IMR-90 (cell line): ENCODE results near the gene ST3GAL5. TPM values are rescaled to one million over a fixed set of nuclear protein-coding genes. Genes with fewer than 3 reads are reported as not detected.

Experiments used
- ATAC-seq: fragments of 200-7000 bp; cut with Tn5 transposase; 2 replicates; pipeline ENCODE4 v1.9.1; 2020; ENCODE audit warnings: low read depth, mild to moderate bottlenecking, moderate library complexity
- BruUV-seq: library from RNA; stranded (reverse); fragments of 400-500 nt; replicated peaks from 2 replicates; lab custom pipeline; 2021; lab: Mats Ljungman, UMichigan
- CTCF ChIA-PET: fragments of 300-600 bp; formaldehyde crosslinking; extraction: SDS; loops from one replicate; lab custom pipeline; 2021; ENCODE audit warnings: antibody characterized with exemption; lab: Yijun Ruan, JAX
- POLR2A ChIA-PET: fragments of 300-600 bp; sonication (Branson Sonifier 250); formaldehyde crosslinking; loops from one replicate; lab custom pipeline; 2022; ENCODE audit warnings: antibody characterized with exemption; ENCODE audit not compliant: unreplicated experiment; lab: Charles Lee
- DNase-seq: peaks from one replicate; pipeline ENCODE4 v3.0.0; 2013
- H2AFZ ChIP-seq: replicated peaks from 2 replicates; pipeline ENCODE3; 2013; ENCODE audit warnings: low read length, mild to moderate bottlenecking; ENCODE audit not compliant: poor library complexity
- H2AK5ac ChIP-seq: 2 replicates; pipeline ENCODE4 v1.6.1; 2013; ENCODE audit warnings: low read depth, low read length, inconsistent platforms
- H2AK9ac ChIP-seq: replicated peaks from 2 replicates; pipeline ENCODE3; 2013; ENCODE audit warnings: mild to moderate bottlenecking, low read depth, low read length, moderate library complexity; ENCODE audit not compliant: poor library complexity
- H2BK120ac ChIP-seq: 2 replicates; pipeline ENCODE4 v1.6.1; 2013; ENCODE audit warnings: low read depth, low read length, inconsistent platforms
- H2BK15ac ChIP-seq: 3 replicates; pipeline ENCODE4 v1.6.1; 2013; ENCODE audit warnings: low read depth, low read length, inconsistent platforms
- H2BK20ac ChIP-seq: 2 replicates; pipeline ENCODE4 v1.6.1; 2013; ENCODE audit warnings: low read depth, mild to moderate bottlenecking, inconsistent platforms, low read length, moderate library complexity
- H2BK5ac ChIP-seq: 2 replicates; pipeline ENCODE4 v1.6.1; 2013; ENCODE audit warnings: mild to moderate bottlenecking, low read depth, low read length, inconsistent platforms; ENCODE audit not compliant: poor library complexity, severe bottlenecking
- H3K14ac ChIP-seq: replicated peaks from 2 replicates; pipeline ENCODE4 v1.6.1; 2013; ENCODE audit warnings: low read depth, low read length, inconsistent platforms
- H3K18ac ChIP-seq: 2 replicates; pipeline ENCODE4 v1.6.1; 2013; ENCODE audit warnings: low read depth, low read length, control low read depth
- H3K23ac ChIP-seq: 2 replicates; pipeline ENCODE4 v1.6.1; 2013; ENCODE audit warnings: low read depth, low read length, inconsistent platforms
- H3K27ac ChIP-seq: 2 replicates; pipeline ENCODE4 v1.5.1; 2013; ENCODE audit warnings: mild to moderate bottlenecking, control low read depth, low read length; ENCODE audit not compliant: insufficient read depth
- H3K27me3 ChIP-seq: 2 replicates; pipeline ENCODE4 v1.6.1; 2013; ENCODE audit warnings: low read length; ENCODE audit not compliant: control insufficient read depth, insufficient read depth
- H3K36me3 ChIP-seq: 2 replicates; pipeline ENCODE4 v1.6.1; 2013; ENCODE audit warnings: low read length, mixed read lengths; ENCODE audit not compliant: control insufficient read depth, insufficient read depth
- H3K4ac ChIP-seq: 2 replicates; pipeline ENCODE4 v1.6.1; 2013; ENCODE audit warnings: low read depth, low read length, inconsistent platforms
- H3K4me1 ChIP-seq: 2 replicates; pipeline ENCODE4 v1.6.1; 2013; ENCODE audit warnings: low read length, mixed read lengths; ENCODE audit not compliant: control insufficient read depth, insufficient read depth
- H3K4me2 ChIP-seq: 2 replicates; pipeline ENCODE4 v1.6.1; 2013; ENCODE audit warnings: low read depth, mild to moderate bottlenecking, control low read depth, low read length, moderate library complexity
- H3K4me3 ChIP-seq: 2 replicates; pipeline ENCODE4 v1.5.1; 2013; ENCODE audit warnings: low read depth, mild to moderate bottlenecking, control low read depth, low read length, moderate library complexity; ENCODE audit not compliant: insufficient read depth
- H3K56ac ChIP-seq: 2 replicates; pipeline ENCODE4 v1.6.1; 2013; ENCODE audit warnings: low read length, inconsistent platforms; ENCODE audit not compliant: insufficient read depth; ENCODE audit errors: extremely low read depth
- H3K79me1 ChIP-seq, 2 experiments: 2 replicates each; pipeline ENCODE4 v1.6.1; 2013; ENCODE audit warnings: low read length in 2 of 2, inconsistent platforms in 1 of 2, low read depth in 1 of 2
- H3K9ac ChIP-seq: 2 replicates; pipeline ENCODE4 v1.6.1; 2013; ENCODE audit warnings: low read depth, low read length, control low read depth
- H3K9me1 ChIP-seq: 2 replicates; pipeline ENCODE4 v1.6.1; 2013; ENCODE audit warnings: low read length, inconsistent platforms; ENCODE audit not compliant: insufficient read depth
- H3K9me3 ChIP-seq: 2 replicates; pipeline ENCODE4 v1.6.1; 2013; ENCODE audit warnings: low read length; ENCODE audit not compliant: control insufficient read depth, insufficient read depth
- H4K20me1 ChIP-seq: 2 replicates; pipeline ENCODE4 v1.6.1; 2013; ENCODE audit warnings: low read length, inconsistent platforms; ENCODE audit not compliant: insufficient read depth
- H4K5ac ChIP-seq: 2 replicates; pipeline ENCODE4 v1.6.1; 2013; ENCODE audit warnings: mild to moderate bottlenecking, low read depth, low read length, control low read depth
- H4K8ac ChIP-seq, 2 experiments: 2 replicates each; pipeline ENCODE4 v1.6.1; 2013; ENCODE audit warnings: low read depth in 2 of 2, low read length in 2 of 2, control low read depth in 1 of 2, inconsistent platforms in 1 of 2
- H4K91ac ChIP-seq: 2 replicates; pipeline ENCODE4 v1.6.1; 2013; ENCODE audit warnings: low read depth, low read length, inconsistent platforms; ENCODE audit not compliant: insufficient read depth
- BHLHE40 ChIP-seq: fragments of 150-350 bp; IDR thresholded peaks from 2 replicates; pipeline ENCODE4 v1.6.1; 2016; ENCODE audit warnings: mild to moderate bottlenecking, low read depth, low read length
- CEBPB ChIP-seq: IDR thresholded peaks from 2 replicates; pipeline ENCODE4 v1.6.1; 2012; ENCODE audit warnings: low read depth, low read length, improper control_type of control experiment
- CHD1 ChIP-seq: IDR thresholded peaks from 2 replicates; pipeline ENCODE4 v1.6.1; 2012; ENCODE audit warnings: low read depth, low read length, improper control_type of control experiment
- FOS ChIP-seq: fragments of 150-350 bp; IDR thresholded peaks from 2 replicates; pipeline ENCODE4 v1.6.1; 2016; ENCODE audit warnings: low read depth, low read length
- MAFK ChIP-seq: IDR thresholded peaks from 2 replicates; pipeline ENCODE4 v1.6.1; 2012; ENCODE audit warnings: low read depth, low read length, improper control_type of control experiment
- MAZ ChIP-seq: IDR thresholded peaks from 2 replicates; pipeline ENCODE4 v1.6.1; 2012; ENCODE audit warnings: low read depth, mild to moderate bottlenecking, low read length, improper control_type of control experiment, moderate library complexity, borderline replicate concordance
- MXI1 ChIP-seq: IDR thresholded peaks from 2 replicates; pipeline ENCODE4 v1.6.1; 2012; ENCODE audit warnings: low read depth, mild to moderate bottlenecking, low read length, moderate library complexity, borderline replicate concordance
- NFE2L2 ChIP-seq: fragments of 150-350 bp; IDR thresholded peaks from 2 replicates; pipeline ENCODE4 v1.6.1; 2016; ENCODE audit warnings: low read depth, mild to moderate bottlenecking, low read length
- POLR2A ChIP-seq: IDR thresholded peaks from 2 replicates; pipeline ENCODE4 v1.6.1; 2012; ENCODE audit warnings: mild to moderate bottlenecking, low read depth, low read length
- RAD21 ChIP-seq: IDR thresholded peaks from 2 replicates; pipeline ENCODE4 v1.6.1; 2012; ENCODE audit warnings: low read length, improper control_type of control experiment
- RCOR1 ChIP-seq: IDR thresholded peaks from 2 replicates; pipeline ENCODE4 v1.6.1; 2012; ENCODE audit warnings: mild to moderate bottlenecking, low read length, improper control_type of control experiment; ENCODE audit not compliant: insufficient replicate concordance
- RFX5 ChIP-seq: IDR thresholded peaks from 2 replicates; pipeline ENCODE4 v1.8.0; 2012; ENCODE audit warnings: low read depth, mild to moderate bottlenecking, low read length, moderate library complexity
- SMC3 ChIP-seq: fragments of 150-350 bp; IDR thresholded peaks from 2 replicates; pipeline ENCODE4 v1.6.1; 2016; ENCODE audit warnings: low read depth, mild to moderate bottlenecking, antibody characterized with exemption, low read length, moderate library complexity
- WGBS, 2 experiments: methylation state at CpG; one replicate each; pipeline versions ENCODE4 v1.1.5 to v1.1.7; 2013; ENCODE audit warnings: missing lambda C conversion rate in 2 of 2; ENCODE audit not compliant: insufficient read length in 1 of 2; ENCODE audit errors: extremely low coverage in 2 of 2; 5-methylcytosine and 5-hydroxymethylcytosine counted together
- dilution Hi-C: fragments of 300-500 bp; cut with HindIII; formaldehyde crosslinking; loops from one replicate; pipeline ENCODE4 v1.14.3; 2018; ENCODE audit warnings: low sequenced_read_pairs; ENCODE audit not compliant: unreplicated experiment
- in situ Hi-C: fragments of 300-500 bp; cut with MboI; formaldehyde crosslinking; loops from 3 replicates; pipeline ENCODE4 v1.14.3; 2019; ENCODE audit warnings: low sequenced_read_pairs, inconsistent platforms, mixed read lengths
- intact Hi-C: fragments of 100-400 bp; cut with micrococcal nuclease; formaldehyde crosslinking; loops from 2 replicates; pipeline ENCODE4 v1.10.0; 2022
- polyA plus RNA-seq, 3 experiments: library from polyadenylated mRNA; depleted of rRNA; stranded (reverse); fragments of >200 nt; gene quantifications; 2 replicates each; pipeline ENCODE4 v1.2.3, GENCODE V29; 2012; ENCODE audit warnings: low replicate concordance in 1 of 3
- total RNA-seq: library from RNA; depleted of rRNA; stranded (reverse); fragments of >200 nt; gene quantifications from 2 replicates; pipeline ENCODE4 v1.2.3, GENCODE V29; 2012
- TF ChIP-seq, protein P1 (sequence below): conservative IDR thresholded peaks from 2 replicates; pipeline ENCODE4 v1.5.1; 2012; ENCODE audit warnings: mild to moderate bottlenecking, low read depth, low read length, improper control_type of control experiment
- TF ChIP-seq, protein P2 (sequence below): fragments of 150-350 bp; IDR thresholded peaks from 2 replicates; pipeline ENCODE4 v1.6.1; 2016; ENCODE audit warnings: low read depth, mild to moderate bottlenecking, low read length, moderate library complexity, borderline replicate concordance

Gene ST3GAL5
- total and polyA plus RNA-seq, 2 of the 4 experiments (the other 2 are of a cell fraction) = 16.8 to 21.0 TPM

DNA sequence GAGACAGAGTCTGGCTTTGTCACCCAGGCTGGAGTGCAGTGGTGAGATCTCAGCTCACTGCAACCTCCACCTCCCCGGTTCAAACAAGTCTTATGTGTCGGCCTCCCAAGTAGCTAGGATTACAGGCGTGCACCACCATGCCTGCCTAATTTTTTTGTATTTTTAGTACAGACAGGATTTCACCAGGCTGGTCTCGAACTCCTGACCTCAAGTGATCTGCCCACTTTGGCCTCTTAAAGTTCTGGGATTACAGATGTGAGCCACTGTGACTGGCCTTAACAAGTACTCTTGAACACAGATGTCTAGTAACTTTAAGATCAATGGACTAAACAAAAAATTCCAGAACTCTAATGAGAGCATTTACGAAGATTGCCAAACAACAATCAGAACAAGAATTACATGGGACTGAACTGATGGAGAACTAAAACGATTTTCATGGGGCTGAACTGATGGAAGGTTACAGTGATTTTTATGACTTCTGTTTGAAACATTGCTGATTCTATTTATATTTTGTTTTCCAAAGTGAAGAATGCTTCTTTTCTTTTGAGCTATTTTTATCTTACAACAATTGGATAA lies 46.5 kb upstream of the ST3GAL5 start:
- Histone ChIP-seq H2AK9ac (no peak overlapping the region), H2BK15ac (no peak overlapping the region), H4K8ac (0 out of 4 replicates have a peak overlapping the region, but pooled peaks of 1 of the 2 experiments have one; percentile 6), H3K9ac (no peak overlapping the region), H3K79me1 (no peaks in the 10 kb centered on the region), H3K14ac (0 out of 2 replicates have a peak overlapping the region, but pooled peaks have one; percentile 6), H3K4me1 (peaks cover 3% of the 10 kb centered on the region; the same call in 1 of the 2 replicates), H2AK5ac (no peak overlapping the region), H4K91ac (no peak overlapping the region), H3K56ac (no peak overlapping the region), H3K18ac (no peak overlapping the region), H4K5ac (no peak overlapping the region), H3K4me2 (no peak overlapping the region), H4K20me1 (no peaks in the 10 kb centered on the region), H2BK5ac (no peak overlapping the region), H3K27ac (no peak overlapping the region), H3K9me3 (no peaks in the 10 kb centered on the region), H3K23ac (no peak overlapping the region), H3K36me3 (no peaks in the 10 kb centered on the region), H3K27me3 (no peaks in the 10 kb centered on the region), H2BK20ac (0 out of 2 replicates have a peak overlapping the region, but pooled peaks have one; percentile 12), H3K9me1 (peaks cover 5% of the 10 kb centered on the region; the same call in 1 of the 2 replicates), H3K4me3 (no peak overlapping the region), H2BK120ac (peak overlapping the region; percentile 14; the same call in 1 of the 2 replicates), H3K4ac (peak overlapping the region; percentile 9; the same call in 1 of the 2 replicates), H2AFZ (no peak overlapping the region)
- POLR2A ChIA-PET = interaction anchor here (0.6 kb wide), 1 partner anchor 435 kb away, joined by 21 read pairs; no protein-coding TSS in a partner anchor
- intact Hi-C loops (no loop called here), dilution Hi-C loops (no loop called here), in situ Hi-C loops (no loop called here)
- CTCF ChIA-PET = no interaction called here
- no peak for ATAC-seq
- BruUV-seq = no TSS peak
- DNase-seq = no peak
- whole genome bisulfite sequencing, 2 experiments = 82% methylated on average over 2 of the region's 6 CpGs; no CpG with 5 or more reads in 1 of the 2 experiments
- TF ChIP-seq FOS (no peak), RAD21 (no peak), SMC3 (no peak), CEBPB (no peak), RFX5 (no peak), POLR2A (no peak), RCOR1 (no peak), MAFK (no peak), NFE2L2 (no peak), MXI1 (no peak), BHLHE40 (no peak), MAZ (no peak), CHD1 (no peak)
- TF ChIP-seq, protein P1, sequence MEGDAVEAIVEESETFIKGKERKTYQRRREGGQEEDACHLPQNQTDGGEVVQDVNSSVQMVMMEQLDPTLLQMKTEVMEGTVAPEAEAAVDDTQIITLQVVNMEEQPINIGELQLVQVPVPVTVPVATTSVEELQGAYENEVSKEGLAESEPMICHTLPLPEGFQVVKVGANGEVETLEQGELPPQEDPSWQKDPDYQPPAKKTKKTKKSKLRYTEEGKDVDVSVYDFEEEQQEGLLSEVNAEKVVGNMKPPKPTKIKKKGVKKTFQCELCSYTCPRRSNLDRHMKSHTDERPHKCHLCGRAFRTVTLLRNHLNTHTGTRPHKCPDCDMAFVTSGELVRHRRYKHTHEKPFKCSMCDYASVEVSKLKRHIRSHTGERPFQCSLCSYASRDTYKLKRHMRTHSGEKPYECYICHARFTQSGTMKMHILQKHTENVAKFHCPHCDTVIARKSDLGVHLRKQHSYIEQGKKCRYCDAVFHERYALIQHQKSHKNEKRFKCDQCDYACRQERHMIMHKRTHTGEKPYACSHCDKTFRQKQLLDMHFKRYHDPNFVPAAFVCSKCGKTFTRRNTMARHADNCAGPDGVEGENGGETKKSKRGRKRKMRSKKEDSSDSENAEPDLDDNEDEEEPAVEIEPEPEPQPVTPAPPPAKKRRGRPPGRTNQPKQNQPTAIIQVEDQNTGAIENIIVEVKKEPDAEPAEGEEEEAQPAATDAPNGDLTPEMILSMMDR = no peak
- TF ChIP-seq, protein P2, sequence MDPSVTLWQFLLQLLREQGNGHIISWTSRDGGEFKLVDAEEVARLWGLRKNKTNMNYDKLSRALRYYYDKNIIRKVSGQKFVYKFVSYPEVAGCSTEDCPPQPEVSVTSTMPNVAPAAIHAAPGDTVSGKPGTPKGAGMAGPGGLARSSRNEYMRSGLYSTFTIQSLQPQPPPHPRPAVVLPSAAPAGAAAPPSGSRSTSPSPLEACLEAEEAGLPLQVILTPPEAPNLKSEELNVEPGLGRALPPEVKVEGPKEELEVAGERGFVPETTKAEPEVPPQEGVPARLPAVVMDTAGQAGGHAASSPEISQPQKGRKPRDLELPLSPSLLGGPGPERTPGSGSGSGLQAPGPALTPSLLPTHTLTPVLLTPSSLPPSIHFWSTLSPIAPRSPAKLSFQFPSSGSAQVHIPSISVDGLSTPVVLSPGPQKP = no peak
